GM18867 (cell line): ENCODE data around the gene IMMP2L.
A peak's percentile ranks its signal among the peaks of the same experiment; 100 is the strongest.

ENCODE experiments used
- ATAC-seq: cut with Tn5 transposase; IDR thresholded peaks from one replicate; pipeline ENCODE4 v1.9.1; 2021; ENCODE audit warnings: mild to moderate bottlenecking, moderate library complexity; ENCODE audit not compliant: unreplicated experiment

Gene IMMP2L

DNA sequence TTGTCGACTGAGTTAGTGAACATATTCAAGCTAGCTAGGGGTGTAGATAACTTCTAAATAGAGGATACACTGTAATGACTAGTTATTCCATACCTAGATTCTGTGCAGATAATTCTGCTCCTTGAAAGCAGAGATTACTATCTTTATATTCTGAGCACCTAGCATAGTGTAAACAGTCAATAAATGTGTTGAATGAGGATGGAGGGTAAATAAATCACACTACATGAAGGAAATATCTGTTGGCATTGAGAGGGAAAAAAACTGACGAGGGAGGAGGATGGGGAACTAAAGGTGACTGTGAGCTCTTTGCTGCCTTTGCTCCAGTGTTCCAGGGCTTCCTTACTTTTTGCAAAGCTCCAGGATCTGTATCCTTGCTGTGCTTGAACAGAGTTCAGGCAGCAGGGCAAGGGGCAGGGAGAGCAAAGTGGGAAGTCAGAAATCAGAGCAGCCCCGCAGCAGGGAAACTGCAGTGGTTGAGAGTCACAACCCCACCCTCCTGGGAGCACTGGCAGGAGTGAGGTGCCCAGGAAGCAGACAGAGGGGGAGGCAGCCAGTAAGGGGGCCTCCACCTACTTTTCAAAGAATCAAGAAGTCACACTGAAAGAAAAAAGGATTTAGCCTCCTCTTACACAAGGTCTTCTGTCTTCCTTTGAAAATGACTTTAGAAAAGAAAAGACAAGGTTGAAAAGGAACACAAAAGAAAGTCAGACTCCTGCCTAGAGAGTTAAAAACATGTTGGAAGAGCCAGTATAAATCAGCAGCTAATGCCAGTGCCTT, 543.1 kb downstream of the IMMP2L start:
- no peak for ATAC-seq

GRCh38 chr7:111018447-111018846, 543.8 kb downstream of the IMMP2L start:
- no peak for ATAC-seq

DNA sequence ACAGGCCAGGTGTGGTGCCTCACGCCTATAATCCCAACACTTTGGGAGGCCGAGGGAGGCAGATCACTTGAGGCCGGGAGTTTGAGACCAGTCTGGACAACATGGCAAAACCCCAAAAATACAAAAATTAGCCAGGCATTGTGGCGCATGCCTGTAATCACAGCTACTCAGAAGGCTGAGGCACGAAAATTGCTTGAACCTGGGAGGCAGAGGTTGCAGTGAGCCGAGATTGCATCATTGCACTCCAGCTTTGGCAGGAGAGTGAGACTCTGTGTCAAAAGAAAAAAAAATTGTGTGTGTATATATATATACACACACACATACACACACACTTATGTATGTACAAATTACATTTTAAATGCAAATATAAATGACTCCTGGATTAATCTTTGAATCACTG, 548.2 kb downstream of the IMMP2L start:
- no peak for ATAC-seq

DNA sequence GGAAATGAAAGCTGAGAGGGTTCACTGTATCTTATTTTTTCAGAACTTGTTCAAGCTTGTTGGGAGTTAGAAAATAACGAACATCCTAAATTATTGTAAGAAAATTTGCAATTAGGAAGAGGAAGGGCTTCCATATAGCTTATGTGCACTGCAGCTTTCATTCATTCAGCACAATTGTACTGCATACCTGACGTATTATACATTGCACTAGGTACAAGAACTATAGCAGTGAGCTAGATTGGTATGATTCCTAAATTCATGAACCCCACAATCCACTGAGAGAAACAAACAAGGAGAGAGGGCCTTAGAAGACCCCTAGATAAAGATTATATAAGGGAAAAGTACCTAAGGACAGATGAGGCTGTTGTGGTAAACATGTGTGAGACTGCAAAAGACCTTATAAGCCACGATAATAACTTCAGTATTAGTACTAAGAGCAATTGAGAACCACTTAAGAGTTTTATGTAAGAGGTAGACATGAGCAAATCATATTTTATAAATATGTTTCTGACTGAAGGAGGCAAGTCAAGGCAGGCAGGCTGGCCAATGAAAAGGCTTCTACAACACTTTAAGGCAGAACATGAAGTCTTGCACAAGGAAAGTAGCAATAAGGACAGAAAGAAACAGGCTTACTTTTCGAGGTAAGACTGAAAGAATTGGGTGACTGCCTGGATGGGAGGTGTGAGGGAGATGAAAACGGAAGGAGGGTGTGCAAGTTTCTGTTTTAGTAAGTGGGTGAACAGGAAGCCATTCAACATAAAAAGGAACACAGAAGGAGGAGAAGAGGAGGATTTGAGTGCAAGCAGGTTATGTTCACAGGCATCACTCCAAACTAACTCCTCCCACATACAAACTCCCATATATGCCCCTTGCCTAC, 549.3 kb downstream of the IMMP2L start:
- peak; percentile 94 for ATAC-seq

- ATAC-seq, result no peak
Measured at GRCh38 chr7:111012149-111012548, 550.1 kb downstream of the IMMP2L start.

DNA sequence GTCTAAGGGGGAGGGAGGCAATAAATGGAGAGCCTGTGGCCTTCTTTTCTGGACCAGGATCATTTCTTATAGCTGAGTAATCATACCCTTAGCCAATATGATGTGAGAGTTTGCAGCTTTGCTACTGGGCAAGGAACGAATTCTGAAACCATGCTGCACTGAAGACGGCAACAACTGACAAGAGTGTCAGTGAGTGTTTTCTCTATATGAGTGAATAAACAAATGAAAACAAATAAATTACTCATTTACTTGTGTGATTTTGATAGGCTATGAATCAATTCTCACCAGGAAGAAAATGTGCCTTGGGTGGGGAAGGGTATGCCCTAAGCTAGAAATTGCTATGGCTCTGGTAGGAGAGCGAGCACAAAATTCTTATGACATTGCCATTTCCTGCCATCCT, 550.8 kb downstream of the IMMP2L start:
- peak; percentile 31 for ATAC-seq

DNA sequence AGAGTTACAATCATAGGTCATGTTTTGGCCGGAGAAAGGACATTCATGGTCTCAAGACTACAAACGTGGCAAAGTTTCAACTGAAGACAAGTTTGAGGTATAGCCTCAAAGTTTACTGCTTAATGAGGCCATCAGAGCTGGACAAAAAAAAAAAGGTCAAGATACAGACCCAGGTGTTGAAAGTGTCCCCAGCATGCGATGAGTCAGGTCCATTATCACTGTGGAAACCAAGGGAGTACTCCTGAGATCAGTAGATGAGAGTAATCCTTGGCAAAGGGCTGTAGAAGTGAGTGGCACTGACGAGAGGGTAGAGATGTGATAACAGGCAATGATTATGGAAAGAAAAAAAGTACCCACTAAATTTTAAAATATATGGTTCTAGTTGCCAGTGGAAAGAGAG, 551.5 kb downstream of the IMMP2L start:
- ATAC-seq, result no peak

DNA sequence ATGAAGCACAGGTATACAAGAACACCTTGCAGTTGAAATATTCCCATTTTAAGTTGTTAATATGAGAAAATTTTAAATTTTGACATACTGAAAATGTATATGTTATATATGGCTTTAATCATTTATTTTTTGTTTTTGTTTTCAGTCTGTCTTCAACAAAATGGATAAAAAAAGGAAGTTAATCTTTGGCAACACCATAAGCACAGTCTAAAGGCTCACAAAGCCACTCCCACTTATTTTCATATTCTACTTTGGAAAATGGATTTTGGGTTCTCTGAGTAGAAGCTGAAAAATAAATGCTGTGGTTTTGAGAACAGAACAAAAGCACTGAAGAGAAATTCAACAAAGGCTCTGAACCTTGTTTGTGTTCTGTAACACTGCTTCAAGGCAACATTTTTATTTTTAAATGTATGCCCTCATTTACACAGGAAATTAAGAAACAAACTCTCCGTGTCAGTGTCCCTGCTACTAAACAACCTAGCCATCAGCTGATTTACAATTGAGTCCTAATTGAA, 552.7 kb downstream of the IMMP2L start:
- ATAC-seq, result no peak

- ATAC-seq, result no peak
Measured at GRCh38 chr7:111006691-111007090, 555.6 kb downstream of the IMMP2L start.

DNA sequence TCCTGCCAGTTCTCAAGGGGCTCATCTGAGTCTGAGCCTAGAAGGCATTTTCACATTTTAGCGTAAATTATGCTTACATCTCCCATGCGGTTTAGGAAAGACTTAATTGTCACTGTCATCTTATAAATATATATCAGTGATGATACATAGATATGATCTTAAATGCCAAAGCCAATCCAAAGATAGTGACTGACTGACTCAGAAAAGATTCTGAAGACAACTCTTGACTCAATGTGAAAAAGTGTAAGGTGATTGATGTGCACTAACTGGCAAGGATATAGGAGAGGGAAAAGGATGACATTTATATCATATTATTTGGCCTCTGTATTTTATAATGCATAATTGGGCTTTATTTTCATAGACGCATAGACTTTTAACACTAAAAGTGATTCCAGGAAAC, 556.3 kb downstream of the IMMP2L start:
- no peak for ATAC-seq

- ATAC-seq, result no peak
Measured at GRCh38 chr7:111005445-111005844, 556.8 kb downstream of the IMMP2L start.

DNA sequence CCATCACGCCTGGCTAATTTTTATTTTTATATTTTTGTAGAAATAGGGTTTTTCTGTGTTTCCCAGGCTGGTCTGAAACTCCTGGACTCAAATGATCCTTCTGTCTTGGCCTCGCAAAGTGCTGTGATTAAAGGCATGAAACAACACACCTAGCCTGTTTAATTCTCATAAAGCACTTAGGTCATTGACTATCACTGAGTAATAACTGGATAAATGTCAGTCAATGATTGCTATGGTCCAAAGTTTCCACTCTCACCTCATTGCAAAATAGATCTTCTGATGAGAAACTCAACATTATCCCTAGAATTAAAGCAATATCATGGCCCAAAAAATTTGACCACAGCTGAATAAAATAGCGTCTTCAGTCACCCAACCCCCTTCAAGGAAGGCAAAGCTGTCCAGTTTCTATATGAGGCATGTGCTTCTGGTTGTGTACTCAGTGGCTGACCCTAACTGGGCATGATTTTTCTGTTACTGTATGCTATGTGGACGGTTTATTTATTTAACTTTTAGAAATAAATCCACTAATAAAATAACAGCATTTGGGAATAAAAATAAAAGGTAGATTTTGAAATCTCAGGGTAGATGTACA, 557.9 kb downstream of the IMMP2L start:
- ATAC-seq, result no peak

DNA sequence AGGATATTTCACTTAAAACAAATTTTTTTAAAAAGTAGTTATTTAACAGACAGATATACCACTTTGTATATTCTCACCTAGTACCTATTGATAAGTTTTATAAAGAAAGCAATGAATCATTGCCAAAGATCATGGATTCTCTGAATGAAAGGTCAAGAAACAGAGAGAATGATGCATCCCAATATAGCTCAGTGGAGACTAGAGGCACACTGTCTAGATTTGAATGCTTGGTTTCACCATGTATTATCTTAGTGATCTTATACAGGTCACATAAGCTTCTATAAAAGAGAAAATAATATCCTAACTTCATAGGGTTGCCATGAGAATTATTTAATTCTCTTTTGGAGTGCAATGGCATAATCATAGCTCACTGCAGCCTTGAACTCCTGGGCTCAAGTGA, 558.4 kb downstream of the IMMP2L start:
- ATAC-seq, result no peak

GRCh38 chr7:110994028-110994967, 568.0 kb downstream of the IMMP2L start:
- no peak for ATAC-seq

DNA sequence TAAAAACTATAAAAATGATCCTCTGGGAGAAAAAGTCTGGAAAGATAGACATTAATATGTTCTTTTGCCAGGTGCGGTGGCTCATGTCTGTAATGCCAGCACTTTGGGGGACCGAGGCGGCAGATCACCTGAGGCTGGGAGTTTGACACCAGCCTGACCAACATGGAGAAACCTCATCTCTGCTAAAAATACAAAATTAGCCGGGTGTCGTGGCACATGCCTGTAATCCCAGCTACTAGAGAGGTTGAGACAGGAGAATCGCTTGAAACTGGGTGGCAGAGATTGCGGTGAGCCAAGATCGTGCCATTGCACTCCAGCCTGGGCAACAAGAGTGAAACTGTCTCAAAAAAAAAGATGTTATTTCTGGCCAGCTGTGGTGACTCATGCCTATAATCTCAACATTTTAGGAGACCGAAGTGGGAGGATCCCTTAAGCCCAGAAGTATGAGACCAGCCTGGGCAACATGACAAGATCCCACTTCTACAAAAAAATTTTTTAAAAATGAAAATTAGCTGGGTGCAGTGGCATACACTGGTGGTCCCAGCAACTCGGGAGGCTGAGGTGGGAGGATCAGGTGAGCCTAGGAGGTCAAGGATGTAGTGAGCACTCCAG, 573.3 kb downstream of the IMMP2L start:
- ATAC-seq, result no peak

DNA sequence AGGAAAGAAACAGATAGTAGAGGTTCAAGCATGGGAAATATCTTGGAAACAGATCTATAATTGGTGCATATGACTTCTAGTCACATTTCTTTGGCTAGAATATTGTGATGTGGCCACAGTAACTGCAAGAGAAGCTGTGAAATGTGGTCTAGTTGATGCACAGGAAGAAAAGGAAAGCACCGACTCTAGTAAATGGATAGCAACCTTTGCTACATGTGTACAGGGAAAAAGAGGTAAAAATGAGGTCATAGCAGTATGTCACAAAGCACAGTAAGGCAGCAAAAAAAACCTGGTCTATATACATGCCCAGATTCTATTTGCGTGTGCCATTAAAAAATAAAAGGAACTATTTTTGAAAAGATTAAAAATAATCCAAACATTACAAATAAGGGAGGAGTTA, 573.9 kb downstream of the IMMP2L start:
- no peak for ATAC-seq

DNA sequence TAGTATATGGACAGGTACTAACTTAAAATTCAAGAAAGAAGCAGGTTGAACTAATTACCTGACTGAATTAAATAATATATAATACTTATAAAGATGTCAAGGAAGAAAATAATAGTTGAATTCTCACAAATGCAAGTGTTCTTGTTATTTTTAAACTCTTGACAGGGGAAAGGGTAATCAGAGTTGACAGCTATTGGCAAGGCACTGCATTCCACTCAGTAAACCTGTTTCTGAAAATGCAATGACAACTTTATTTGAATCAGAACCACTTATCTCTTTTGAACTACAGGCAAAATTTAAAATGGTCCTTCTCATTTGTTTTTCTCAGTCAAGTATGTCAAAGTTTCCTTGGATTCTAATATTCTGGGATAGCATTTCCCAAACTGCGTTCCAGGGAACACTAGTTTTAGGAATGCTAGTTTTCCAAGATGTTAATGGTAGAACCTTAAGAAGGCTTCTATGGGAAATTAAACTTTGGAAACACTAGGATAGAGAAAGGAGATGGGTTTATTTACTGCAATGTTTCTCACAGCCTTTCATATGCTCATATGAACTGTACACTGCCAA, 575.1 kb downstream of the IMMP2L start:
- ATAC-seq, result no peak

- no peak for ATAC-seq
Measured at GRCh38 chr7:110983822-110984456, 578.4 kb downstream of the IMMP2L start.

DNA sequence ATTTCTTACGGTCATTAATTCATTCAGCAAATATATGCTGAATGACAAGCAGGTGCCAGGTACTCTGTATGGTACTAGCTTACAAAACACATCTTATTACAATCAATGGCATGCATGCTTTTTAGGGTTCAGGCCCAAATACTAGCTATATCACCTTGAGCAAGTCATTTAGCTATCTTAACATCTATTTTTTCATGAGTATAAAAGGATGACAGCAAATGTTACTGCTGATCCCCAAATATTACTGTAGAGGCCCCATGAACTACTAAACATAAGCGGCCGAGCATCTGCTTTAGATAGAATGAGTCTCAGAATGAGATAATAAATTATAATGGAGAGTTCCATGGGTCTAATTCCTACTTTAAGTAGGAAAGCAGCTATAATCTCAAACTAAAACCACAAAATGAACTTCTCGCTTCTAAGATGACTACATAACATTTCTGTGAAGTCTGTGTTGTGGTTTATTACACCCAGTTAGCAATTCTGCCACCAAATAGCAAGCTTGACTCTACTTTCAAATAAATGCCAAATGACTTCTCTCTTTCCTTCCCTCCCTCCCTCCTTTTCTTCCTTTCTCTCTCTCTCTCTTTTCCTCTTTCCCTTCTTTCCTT, 585.1 kb downstream of the IMMP2L start:
- no peak for ATAC-seq
